Ishikawa (cell line): ENCODE data around the gene GGT1.

Experiments
- CEBPB ChIP-seq: IDR thresholded peaks from 2 replicates; pipeline ENCODE4 v1.6.1; 2012
- CREB1 ChIP-seq: IDR thresholded peaks from 2 replicates; pipeline ENCODE4 v1.6.1; 2012; ENCODE audit warnings: low read depth
- EGR1 ChIP-seq: IDR thresholded peaks from 2 replicates; pipeline ENCODE4 v1.6.1; 2012
- EP300 ChIP-seq: IDR thresholded peaks from 2 replicates; pipeline ENCODE4 v1.6.1; 2012; ENCODE audit warnings: borderline replicate concordance
- FOXM1 ChIP-seq: IDR thresholded peaks from 2 replicates; pipeline ENCODE4 v1.6.1; 2012; ENCODE audit warnings: low read depth, borderline replicate concordance
- NFIC ChIP-seq: IDR thresholded peaks from 2 replicates; pipeline ENCODE4 v1.6.1; 2012
- RAD21 ChIP-seq: IDR thresholded peaks from 2 replicates; pipeline ENCODE4 v1.6.1; 2012; ENCODE audit warnings: low read depth
- TAF1 ChIP-seq: IDR thresholded peaks from 2 replicates; pipeline ENCODE4 v1.6.1; 2012; ENCODE audit warnings: low read depth, mild to moderate bottlenecking
- TCF12 ChIP-seq: IDR thresholded peaks from 2 replicates; pipeline ENCODE4 v1.6.1; 2012; ENCODE audit warnings: low read depth
- TEAD4 ChIP-seq: IDR thresholded peaks from 2 replicates; pipeline ENCODE4 v1.6.1; 2012
- YY1 ChIP-seq: IDR thresholded peaks from 2 replicates; pipeline ENCODE4 v1.6.1; 2012; ENCODE audit warnings: low read depth
- ZBTB7A ChIP-seq: IDR thresholded peaks from 2 replicates; pipeline ENCODE4 v1.6.1; 2012; ENCODE audit warnings: low read depth
- TF ChIP-seq, protein P1 (sequence below): IDR thresholded peaks from 2 replicates; pipeline ENCODE4 v1.6.1; 2012
- TF ChIP-seq, protein P2 (sequence below): IDR thresholded peaks from 2 replicates; pipeline ENCODE4 v1.6.1; 2012; ENCODE audit warnings: low read depth, mild to moderate bottlenecking
- TF ChIP-seq, protein P3 (sequence below): IDR thresholded peaks from 2 replicates; pipeline ENCODE4 v1.6.1; 2012

Gene GGT1

DNA sequence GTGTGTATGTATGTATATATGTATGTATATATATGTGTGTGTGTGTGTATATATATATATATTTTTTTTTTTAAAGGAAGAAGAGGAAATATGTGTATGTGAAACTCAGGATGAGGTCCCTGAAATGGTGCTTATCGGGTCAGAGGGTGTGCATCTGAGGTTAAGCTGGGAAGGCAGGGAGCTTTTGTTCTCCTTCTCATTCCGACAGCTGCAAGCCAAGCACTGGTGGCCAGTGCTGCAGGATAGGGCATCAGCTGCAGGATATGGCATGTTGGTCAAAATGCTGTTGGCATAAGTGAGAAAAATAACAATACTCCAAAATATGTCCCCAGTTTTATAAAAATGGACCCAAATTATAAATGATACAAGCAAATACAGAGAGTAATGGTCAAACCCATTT, 39.7 kb upstream of the GGT1 start:
- TF ChIP-seq, protein P1, sequence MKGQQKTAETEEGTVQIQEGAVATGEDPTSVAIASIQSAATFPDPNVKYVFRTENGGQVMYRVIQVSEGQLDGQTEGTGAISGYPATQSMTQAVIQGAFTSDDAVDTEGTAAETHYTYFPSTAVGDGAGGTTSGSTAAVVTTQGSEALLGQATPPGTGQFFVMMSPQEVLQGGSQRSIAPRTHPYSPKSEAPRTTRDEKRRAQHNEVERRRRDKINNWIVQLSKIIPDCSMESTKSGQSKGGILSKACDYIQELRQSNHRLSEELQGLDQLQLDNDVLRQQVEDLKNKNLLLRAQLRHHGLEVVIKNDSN: no peak
- TF ChIP-seq FOXM1: no peak

DNA sequence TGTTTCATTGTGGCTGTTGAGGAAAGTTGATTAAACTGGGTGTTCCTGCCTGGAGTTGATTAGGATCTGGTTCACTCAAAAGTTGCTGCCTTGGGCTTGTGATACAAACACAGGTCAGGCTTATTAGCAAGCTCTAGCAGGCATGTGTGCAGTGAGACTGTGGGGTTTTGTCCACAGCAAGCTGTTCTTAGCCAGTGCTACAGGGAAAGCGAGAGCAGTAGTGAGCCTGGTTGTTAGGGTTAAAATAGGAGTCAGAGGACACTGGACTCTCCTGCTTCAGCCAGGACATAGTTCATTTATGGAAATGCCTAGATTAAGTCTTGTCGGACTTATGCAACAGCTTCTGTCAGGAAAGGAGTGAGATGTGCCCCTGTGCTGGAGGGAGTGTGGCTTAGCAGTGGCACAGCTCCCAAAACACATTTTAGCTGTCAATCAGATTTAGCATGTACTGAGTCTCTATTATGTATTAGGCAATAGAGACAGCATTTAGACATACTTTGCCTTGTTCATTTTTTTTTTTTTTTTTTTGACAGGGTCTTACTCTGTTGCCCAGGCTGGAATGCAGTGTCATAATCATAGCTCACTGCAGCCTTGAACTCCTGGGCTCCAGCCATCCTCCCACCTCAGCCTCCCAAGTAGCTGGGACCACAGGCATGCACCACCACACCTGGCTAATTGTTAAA, 38.5 kb upstream of the GGT1 start:
- TF ChIP-seq, protein P2, sequence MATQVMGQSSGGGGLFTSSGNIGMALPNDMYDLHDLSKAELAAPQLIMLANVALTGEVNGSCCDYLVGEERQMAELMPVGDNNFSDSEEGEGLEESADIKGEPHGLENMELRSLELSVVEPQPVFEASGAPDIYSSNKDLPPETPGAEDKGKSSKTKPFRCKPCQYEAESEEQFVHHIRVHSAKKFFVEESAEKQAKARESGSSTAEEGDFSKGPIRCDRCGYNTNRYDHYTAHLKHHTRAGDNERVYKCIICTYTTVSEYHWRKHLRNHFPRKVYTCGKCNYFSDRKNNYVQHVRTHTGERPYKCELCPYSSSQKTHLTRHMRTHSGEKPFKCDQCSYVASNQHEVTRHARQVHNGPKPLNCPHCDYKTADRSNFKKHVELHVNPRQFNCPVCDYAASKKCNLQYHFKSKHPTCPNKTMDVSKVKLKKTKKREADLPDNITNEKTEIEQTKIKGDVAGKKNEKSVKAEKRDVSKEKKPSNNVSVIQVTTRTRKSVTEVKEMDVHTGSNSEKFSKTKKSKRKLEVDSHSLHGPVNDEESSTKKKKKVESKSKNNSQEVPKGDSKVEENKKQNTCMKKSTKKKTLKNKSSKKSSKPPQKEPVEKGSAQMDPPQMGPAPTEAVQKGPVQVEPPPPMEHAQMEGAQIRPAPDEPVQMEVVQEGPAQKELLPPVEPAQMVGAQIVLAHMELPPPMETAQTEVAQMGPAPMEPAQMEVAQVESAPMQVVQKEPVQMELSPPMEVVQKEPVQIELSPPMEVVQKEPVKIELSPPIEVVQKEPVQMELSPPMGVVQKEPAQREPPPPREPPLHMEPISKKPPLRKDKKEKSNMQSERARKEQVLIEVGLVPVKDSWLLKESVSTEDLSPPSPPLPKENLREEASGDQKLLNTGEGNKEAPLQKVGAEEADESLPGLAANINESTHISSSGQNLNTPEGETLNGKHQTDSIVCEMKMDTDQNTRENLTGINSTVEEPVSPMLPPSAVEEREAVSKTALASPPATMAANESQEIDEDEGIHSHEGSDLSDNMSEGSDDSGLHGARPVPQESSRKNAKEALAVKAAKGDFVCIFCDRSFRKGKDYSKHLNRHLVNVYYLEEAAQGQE: no peak
- TF ChIP-seq, protein P1: no peak
- TF ChIP-seq FOXM1 (no peak), TAF1 (no peak), EGR1 (no peak), CEBPB (no peak), YY1 (no peak), ZBTB7A (no peak), TCF12 (no peak), NFIC (no peak), EP300 (no peak), RAD21 (no peak), CREB1 (no peak), TEAD4 (no peak)
- TF ChIP-seq, protein P3, sequence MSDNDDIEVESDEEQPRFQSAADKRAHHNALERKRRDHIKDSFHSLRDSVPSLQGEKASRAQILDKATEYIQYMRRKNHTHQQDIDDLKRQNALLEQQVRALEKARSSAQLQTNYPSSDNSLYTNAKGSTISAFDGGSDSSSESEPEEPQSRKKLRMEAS: no peak

DNA sequence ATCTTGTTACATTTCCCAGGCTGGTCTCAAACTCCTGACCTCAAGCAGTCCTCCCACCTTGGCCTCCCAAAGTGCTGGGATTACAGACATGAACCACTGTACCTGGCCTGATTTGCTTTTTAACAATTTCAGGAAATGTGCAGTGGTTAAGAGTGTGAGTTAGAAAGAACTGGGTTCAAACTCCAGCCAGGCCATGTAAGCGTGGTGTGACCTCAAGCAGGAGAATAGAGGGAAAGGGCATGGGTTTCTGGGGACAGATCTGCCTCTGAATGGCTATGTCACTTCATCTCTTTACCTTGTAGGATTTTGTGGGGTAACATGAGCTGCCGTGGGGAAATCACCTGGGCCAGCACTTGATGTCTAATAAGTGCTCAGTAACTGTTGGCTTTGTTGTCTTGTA, 37.9 kb upstream of the GGT1 start:
- TF ChIP-seq YY1 (no peak), RAD21 (no peak), EGR1 (no peak), EP300 (no peak), CEBPB (no peak), TEAD4 (no peak), CREB1 (no peak), TCF12 (no peak), NFIC (no peak), FOXM1 (no peak), ZBTB7A (no peak), TAF1 (no peak)
- TF ChIP-seq, protein P3: no peak
- TF ChIP-seq, protein P1: no peak
- TF ChIP-seq, protein P2: no peak

DNA sequence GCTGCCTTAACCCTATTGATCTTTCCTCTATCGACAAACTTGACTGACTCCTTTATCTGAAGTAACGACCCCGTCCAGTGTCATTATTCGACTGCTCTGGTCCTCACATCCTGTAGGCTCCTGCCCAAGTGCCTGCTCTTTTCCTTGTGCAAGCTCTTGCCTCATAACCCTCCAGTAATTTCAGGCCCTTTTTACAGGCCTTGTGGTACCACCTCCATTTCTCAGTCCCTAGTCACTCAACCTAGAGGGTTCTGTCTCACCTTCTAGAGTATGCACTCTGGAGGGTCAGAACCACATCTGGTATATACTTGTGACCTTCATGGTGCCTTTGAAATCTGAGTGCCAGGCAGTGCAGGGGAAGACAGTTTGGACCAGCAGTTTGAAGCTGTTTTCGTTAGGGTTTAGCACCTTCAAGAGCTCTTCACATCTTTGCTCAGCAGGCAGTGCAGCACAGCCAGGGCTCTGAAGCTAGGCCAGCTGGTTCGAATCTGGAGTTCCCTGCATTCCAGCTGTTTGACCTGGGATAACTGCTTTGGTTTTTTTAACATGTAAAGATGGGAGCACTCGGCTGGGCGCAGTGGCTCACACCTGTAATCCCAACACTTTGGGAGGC, 36.0 kb upstream of the GGT1 start:
- no peak for TF ChIP-seq CEBPB
- TF ChIP-seq NFIC: no peak
- no peak for TF ChIP-seq TAF1
- TF ChIP-seq, protein P3: no peak

DNA sequence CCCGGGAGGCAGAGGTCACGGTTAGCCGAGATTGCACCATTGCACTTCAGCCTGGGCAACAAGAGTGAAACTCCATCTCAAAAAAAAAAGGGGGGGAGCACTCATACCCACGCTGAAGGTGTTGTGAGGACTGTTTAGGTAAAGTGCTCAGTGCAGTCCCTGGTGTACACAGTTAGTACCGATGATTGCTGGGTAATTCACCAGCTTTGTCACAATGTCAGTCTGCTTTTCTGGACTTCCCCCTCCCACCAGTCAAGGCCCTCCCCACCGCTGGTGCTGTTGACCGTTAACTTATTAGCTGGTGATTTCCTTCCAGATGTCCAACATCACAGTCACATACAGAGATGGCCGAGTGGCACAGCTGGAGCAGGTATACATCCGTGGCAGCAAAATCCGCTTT, 35.3 kb upstream of the GGT1 start:
- TF ChIP-seq CEBPB (no peak), YY1 (no peak), TEAD4 (no peak), FOXM1 (no peak), CREB1 (no peak), TCF12 (no peak), EGR1 (no peak)
- TF ChIP-seq, protein P2: no peak
